ENCODE data around the gene ATRNL1.

Gene ATRNL1

GRCh38 chr10:115093286-115093775, at the start of gene ATRNL1:
ATRNL1 (plus strand) TSS chr10:115093365; CDS start chr10:115093751, 386 bp downstream.
- no peak for DNase-seq (ENCODE audit: low read depth, low spot score)
- no peak for TF ChIP-seq CTCF (IDR thresholded peaks at IDR 0.05; ENCODE audit: insufficient read depth, low read length, missing control alignments)
- H3K4me3 ChIP-seq (ENCODE audit: low read depth, low read length): peak within 1 kb of the TSS; percentile 62
- POLR2A ChIA-PET: no interaction called here
- CTCF ChIA-PET: no interaction called here

- H3K4me3 ChIP-seq (ENCODE audit: low read depth, low read length): no peak overlapping the region
- DNase-seq (ENCODE audit: low read depth, low spot score): no peak
- no peak for TF ChIP-seq CTCF (IDR thresholded peaks at IDR 0.05; ENCODE audit: insufficient read depth, low read length, missing control alignments)
- POLR2A ChIA-PET: no interaction called here
- CTCF ChIA-PET: no interaction called here
These were observed 49.4 kb upstream of the ATRNL1 start for GRCh38 chr10:115043719-115044118.

GRCh38 chr10:115044891-115045290, 48.3 kb upstream of the ATRNL1 start:
- no peak for TF ChIP-seq CTCF (IDR thresholded peaks at IDR 0.05; ENCODE audit: insufficient read depth, low read length, missing control alignments)
- ChIA-PET CTCF (no interaction called here), POLR2A (no interaction called here)
- DNase-seq (ENCODE audit: low read depth, low spot score): no peak
- no peak overlapping the region for H3K4me3 ChIP-seq (ENCODE audit: low read depth, low read length)

- no peak for DNase-seq (ENCODE audit: low read depth, low spot score)
- H3K4me3 ChIP-seq (ENCODE audit: low read depth, low read length): no peak overlapping the region
- CTCF ChIA-PET: no interaction called here
- POLR2A ChIA-PET: no interaction called here
- no peak for TF ChIP-seq CTCF (IDR thresholded peaks at IDR 0.05; ENCODE audit: insufficient read depth, low read length, missing control alignments)
These were observed 47.7 kb upstream of the ATRNL1 start for GRCh38 chr10:115045499-115045898.

GRCh38 chr10:115046686-115047236, 46.4 kb upstream of the ATRNL1 start:
- CTCF ChIA-PET: interaction anchor here (0.9 kb wide), 1 partner anchor 9 kb away, joined by 3 read pairs; no protein-coding TSS in a partner anchor
- no peak for DNase-seq (ENCODE audit: low read depth, low spot score)
- H3K4me3 ChIP-seq (ENCODE audit: low read depth, low read length): no peak overlapping the region
- no peak for TF ChIP-seq CTCF (IDR thresholded peaks at IDR 0.05; ENCODE audit: insufficient read depth, low read length, missing control alignments)
- POLR2A ChIA-PET: interaction anchor here (0.6 kb wide), 1 partner anchor 1974 kb away, joined by 3 read pairs; no protein-coding TSS in a partner anchor

GRCh38 chr10:115047705-115048104, 45.5 kb upstream of the ATRNL1 start:
- no peak overlapping the region for H3K4me3 ChIP-seq (ENCODE audit: low read depth, low read length)
- no peak for DNase-seq (ENCODE audit: low read depth, low spot score)
- ChIA-PET CTCF (interaction anchor here (0.9 kb wide), 1 partner anchor 8 kb away, joined by 3 read pairs; no protein-coding TSS in a partner anchor), POLR2A (interaction anchor here (0.6 kb wide), 1 partner anchor 1975 kb away, joined by 3 read pairs; no protein-coding TSS in a partner anchor)
- TF ChIP-seq CTCF (IDR thresholded peaks at IDR 0.05; ENCODE audit: insufficient read depth, low read length, missing control alignments): no peak
